Gastrocnemius medialis (tissue), 4 donors: ENCODE results near the gene CDHR3.

Source experiments
- POLR2A ChIP-seq, 2 donors: fragments of 450-650 bp; IDR thresholded peaks; one replicate each; pipeline ENCODE4 v1.6.1; 2017; ENCODE audit warnings: antibody characterized with exemption in 2 of 2, mild to moderate bottlenecking in 2 of 2, moderate library complexity in 2 of 2
- TF ChIP-seq, protein P1 (sequence below), 5 experiments: fragments of 450-650 bp in 3 of 5; fragments of 200-600 bp in 2 of 5; sonication (generic) in 2 of 5; IDR thresholded peaks in 4 of 5; conservative IDR thresholded peaks in 1 of 5; 1 replicate in 4 of 5; 2 replicates in 1 of 5; pipeline ENCODE4 v1.5.1; 2016 to 2019; ENCODE audit warnings: antibody characterized with exemption in 5 of 5, mild to moderate bottlenecking in 3 of 5, moderate library complexity in 3 of 5

DNA sequence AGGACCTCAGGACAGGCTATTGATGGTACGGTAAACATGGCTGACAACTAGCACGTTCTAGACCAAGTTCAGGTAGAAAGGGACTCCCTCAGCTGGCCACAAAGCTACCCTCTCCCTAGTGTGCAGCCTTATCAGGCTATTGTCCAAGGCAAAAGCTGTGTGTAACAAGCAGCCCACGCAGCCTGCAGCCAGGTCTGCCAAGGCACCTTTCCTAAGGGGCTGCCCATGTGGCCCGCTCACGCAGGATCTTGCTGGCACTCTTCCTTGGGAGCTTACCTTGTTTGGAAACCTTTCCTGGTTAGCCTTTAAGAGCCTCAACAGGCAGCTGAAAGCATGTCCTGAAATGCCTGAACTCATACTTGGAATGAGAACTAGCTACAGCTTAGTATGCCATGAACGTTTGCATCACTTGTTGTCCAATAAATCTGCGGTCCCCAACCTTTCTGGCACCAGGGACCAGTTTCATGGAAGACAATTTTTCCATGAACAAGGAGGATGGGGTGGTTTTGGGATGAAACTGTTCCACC, 97.4 kb downstream of the CDHR3 start:
- no peak for TF ChIP-seq POLR2A (IDR thresholded peaks at IDR 0.05)
- TF ChIP-seq, protein P1, sequence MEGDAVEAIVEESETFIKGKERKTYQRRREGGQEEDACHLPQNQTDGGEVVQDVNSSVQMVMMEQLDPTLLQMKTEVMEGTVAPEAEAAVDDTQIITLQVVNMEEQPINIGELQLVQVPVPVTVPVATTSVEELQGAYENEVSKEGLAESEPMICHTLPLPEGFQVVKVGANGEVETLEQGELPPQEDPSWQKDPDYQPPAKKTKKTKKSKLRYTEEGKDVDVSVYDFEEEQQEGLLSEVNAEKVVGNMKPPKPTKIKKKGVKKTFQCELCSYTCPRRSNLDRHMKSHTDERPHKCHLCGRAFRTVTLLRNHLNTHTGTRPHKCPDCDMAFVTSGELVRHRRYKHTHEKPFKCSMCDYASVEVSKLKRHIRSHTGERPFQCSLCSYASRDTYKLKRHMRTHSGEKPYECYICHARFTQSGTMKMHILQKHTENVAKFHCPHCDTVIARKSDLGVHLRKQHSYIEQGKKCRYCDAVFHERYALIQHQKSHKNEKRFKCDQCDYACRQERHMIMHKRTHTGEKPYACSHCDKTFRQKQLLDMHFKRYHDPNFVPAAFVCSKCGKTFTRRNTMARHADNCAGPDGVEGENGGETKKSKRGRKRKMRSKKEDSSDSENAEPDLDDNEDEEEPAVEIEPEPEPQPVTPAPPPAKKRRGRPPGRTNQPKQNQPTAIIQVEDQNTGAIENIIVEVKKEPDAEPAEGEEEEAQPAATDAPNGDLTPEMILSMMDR (IDR thresholded peaks at IDR 0.05 in 4 of 5, conservative IDR thresholded peaks at IDR 0.05 in 1 of 5), result no peak
